RWPE1 (cell line): ENCODE data around the gene STK17A.

Experiments used
- CTCF ChIA-PET: fragments of 350-600 bp; sonication (Branson Sonifier 250); formaldehyde crosslinking; extraction: SDS; loops from one replicate; lab custom pipeline; 2021; lab: Yijun Ruan, JAX
- POLR2A ChIA-PET: fragments of 400-600 bp; formaldehyde crosslinking; extraction: SDS; loops from one replicate; lab custom pipeline; 2020; ENCODE audit warnings: antibody characterized with exemption; ENCODE audit not compliant: low non-redundant PET; lab: Yijun Ruan, JAX
- DNase-seq: peaks from one replicate; pipeline ENCODE4 v3.0.0; 2012; ENCODE audit warnings: low spot score
- H3K27ac ChIP-seq: fragments of 450-650 bp; 2 replicates; pipeline ENCODE4 v1.5.1; 2017
- CTCF ChIP-seq: fragments of 450-650 bp; conservative IDR thresholded peaks from 2 replicates; pipeline ENCODE4 v1.5.1; 2017; ENCODE audit warnings: low read depth, mild to moderate bottlenecking

The STK17A gene

DNA sequence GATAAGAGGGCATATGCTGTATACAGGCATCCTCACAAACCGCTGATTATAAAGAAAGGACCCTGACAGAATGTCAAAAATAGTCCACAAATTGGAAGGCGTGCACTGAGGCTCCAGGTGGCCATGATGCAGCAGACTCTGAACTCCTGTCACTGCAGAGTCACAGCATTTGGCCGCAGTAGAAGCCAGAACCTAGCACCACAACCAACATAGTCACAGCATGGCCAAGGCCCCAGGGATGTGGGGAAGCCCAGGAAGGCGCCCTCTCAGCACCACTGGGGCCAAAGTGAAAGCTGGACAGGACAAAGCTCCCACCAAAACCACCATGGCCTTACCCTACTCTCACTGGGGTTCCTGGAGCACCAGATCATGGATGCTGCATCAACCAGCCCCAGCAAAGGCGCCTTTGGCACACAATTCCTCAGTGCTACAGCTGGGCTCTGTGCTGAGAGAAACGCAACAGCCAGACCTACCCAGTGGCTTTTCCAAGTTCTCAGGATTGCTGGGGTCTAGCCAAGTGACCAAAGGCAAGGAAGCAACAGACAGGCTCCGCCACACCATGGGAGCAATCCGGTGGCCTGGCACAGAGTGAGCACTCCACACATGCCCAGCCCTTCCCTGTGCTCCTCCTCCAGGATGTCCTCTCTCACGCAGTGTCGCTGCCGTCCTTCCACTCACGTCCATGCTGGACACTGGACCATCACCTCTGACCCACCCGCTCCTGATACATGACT is 60.2 kb downstream of the STK17A start:
- ChIA-PET CTCF (no interaction called here), POLR2A (no interaction called here)
- no peak for TF ChIP-seq CTCF
- no peak for DNase-seq
- peak overlapping the region; percentile 52 for H3K27ac ChIP-seq

- no peak for DNase-seq
- ChIA-PET POLR2A (no interaction called here), CTCF (no interaction called here)
- no peak for TF ChIP-seq CTCF
- H3K27ac ChIP-seq, result peak overlapping the region; percentile 52
These were observed 60.9 kb downstream of the STK17A start for GRCh38 chr7:43643846-43644245.

GRCh38 chr7:43645699-43646226 is 62.9 kb downstream of the STK17A start:
- CTCF ChIA-PET, result no interaction called here
- POLR2A ChIA-PET, result no interaction called here
- TF ChIP-seq CTCF, result no peak
- no peak for DNase-seq
- H3K27ac ChIP-seq, result peak overlapping the region; percentile 100

DNA sequence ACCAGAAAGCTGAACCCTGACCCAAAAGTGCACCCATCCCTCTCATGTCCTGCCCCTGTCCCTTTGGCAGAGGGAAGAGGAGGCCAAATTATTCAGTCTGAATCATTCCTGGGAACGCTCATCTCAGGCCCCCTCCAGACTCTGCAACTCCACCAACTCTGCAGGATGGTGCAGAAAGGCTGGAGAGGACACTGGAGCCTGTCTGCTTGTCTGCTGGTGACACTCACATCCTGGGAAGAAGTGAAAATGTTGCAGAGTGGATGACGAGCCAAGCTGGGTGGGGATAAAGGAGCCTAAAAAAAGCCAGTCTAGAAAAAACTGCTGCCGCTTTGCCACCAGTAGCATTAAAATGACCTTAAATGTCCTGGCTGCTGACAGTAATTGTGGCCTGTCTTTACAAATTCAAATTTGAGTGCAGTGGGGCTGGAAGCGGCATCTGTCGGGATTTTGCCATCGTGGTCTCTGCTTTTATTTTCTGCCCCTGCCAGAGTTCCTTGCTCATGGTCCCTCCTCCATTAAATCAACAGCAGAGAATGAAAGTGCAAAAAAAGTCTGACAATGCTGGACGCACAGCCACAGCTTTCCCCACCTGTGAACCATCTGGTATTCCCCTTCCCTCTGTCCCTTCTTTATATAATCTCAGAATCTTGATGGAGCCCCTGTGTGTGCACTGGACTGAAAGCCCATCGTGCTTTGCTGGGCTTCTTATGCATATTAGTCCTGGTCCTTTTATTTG is 63.9 kb downstream of the STK17A start:
- no peak for DNase-seq
- POLR2A ChIA-PET, result no interaction called here
- CTCF ChIA-PET, result interaction anchor here (0.6 kb wide), 1 partner anchor 192 kb away, joined by 3 read pairs; no protein-coding TSS in a partner anchor
- no peak for TF ChIP-seq CTCF
- H3K27ac ChIP-seq, result peak overlapping the region; percentile 100

GRCh38 chr7:43647339-43647672 is 64.4 kb downstream of the STK17A start:
- H3K27ac ChIP-seq, result peak overlapping the region; percentile 100
- POLR2A ChIA-PET, result no interaction called here
- CTCF ChIA-PET, result interaction anchor here (0.6 kb wide), 1 partner anchor 192 kb away, joined by 3 read pairs; no protein-coding TSS in a partner anchor
- no peak for DNase-seq
- no peak for TF ChIP-seq CTCF

- DNase-seq, result peak; percentile 91
- peak overlapping the region; percentile 100 for H3K27ac ChIP-seq
- ChIA-PET CTCF (interaction anchor here (0.6 to 1.5 kb wide), 4 partner anchors 11 to 1382 kb away, joined by 3 to 5 read pairs (median 4); partner anchors contain the start of gene STK17A), POLR2A (interaction anchor here (0.6 kb wide), 2 partner anchors 9 to 65 kb away, joined by 3 to 4 read pairs; partner anchors contain the start of gene STK17A)
- no peak for TF ChIP-seq CTCF
These were observed 65.0 kb downstream of the STK17A start for GRCh38 chr7:43647673-43648472.
